MCF 10A (cell line): ENCODE results near the gene ARHGAP21. TPM values are rescaled to one million over a fixed set of nuclear protein-coding genes. Genes with fewer than 3 reads are reported as not detected.

Source experiments
- BruUV-seq: library from RNA; stranded (reverse); fragments of 400-500 nt; replicated peaks from 2 replicates; lab custom pipeline; 2021; lab: Mats Ljungman, UMichigan
- CTCF ChIA-PET: fragments of 300-600 bp; sonication (Branson Sonifier 250); formaldehyde crosslinking; extraction: SDS; loops from one replicate; lab custom pipeline; 2021; ENCODE audit warnings: antibody characterized with exemption, inconsistent platforms; lab: Yijun Ruan, JAX
- POLR2A ChIA-PET: fragments of 300-600, 350-650 bp; sonication (Branson Sonifier 250); formaldehyde crosslinking; extraction: SDS; loops from one replicate; lab custom pipeline; 2020; ENCODE audit warnings: antibody characterized with exemption, inconsistent platforms; lab: Yijun Ruan, JAX
- DNase-seq: peaks from one replicate; pipeline ENCODE4 v3.0.0-alpha.2; 2018; ENCODE audit not compliant: unreplicated experiment
- H3K27ac Mint-ChIP-seq: one replicate; pipeline ENCODE4 v1.8.0; 2022; ENCODE audit warnings: mild to moderate bottlenecking, low read depth, mixed read lengths; ENCODE audit not compliant: unreplicated experiment
- H3K27me3 Mint-ChIP-seq: one replicate; pipeline ENCODE4 v1.8.0; 2022; ENCODE audit warnings: mixed read lengths; ENCODE audit not compliant: insufficient read depth, unreplicated experiment
- H3K36me3 Mint-ChIP-seq: one replicate; pipeline ENCODE4 v1.8.0; 2022; ENCODE audit warnings: mild to moderate bottlenecking, moderate library complexity, mixed read lengths; ENCODE audit not compliant: insufficient read depth, unreplicated experiment
- H3K4me1 Mint-ChIP-seq: one replicate; pipeline ENCODE4 v1.8.0; 2022; ENCODE audit warnings: mixed read lengths; ENCODE audit not compliant: insufficient read depth, unreplicated experiment
- H3K4me3 Mint-ChIP-seq: one replicate; pipeline ENCODE4 v1.8.0; 2022; ENCODE audit warnings: mild to moderate bottlenecking, moderate library complexity, mixed read lengths; ENCODE audit not compliant: unreplicated experiment
- H3K9me3 Mint-ChIP-seq: one replicate; pipeline ENCODE4 v1.8.0; 2022; ENCODE audit warnings: mixed read lengths; ENCODE audit not compliant: unreplicated experiment
- CTCF ChIP-seq: fragments of 200-600 bp; IDR thresholded peaks from one replicate; pipeline ENCODE4 v1.8.0; 2022; ENCODE audit warnings: antibody characterized with exemption, mild to moderate bottlenecking; ENCODE audit not compliant: unreplicated experiment
- intact Hi-C: fragments of 100-400 bp; cut with micrococcal nuclease; formaldehyde crosslinking; loops from 2 replicates; pipeline ENCODE4 v1.14.1; 2022
- total RNA-seq: library from RNA; stranded (reverse); gene quantifications from 2 replicates; pipeline ENCODE4 v1.2.3, GENCODE V29; 2022

The ARHGAP21 gene
- total RNA-seq, 1 experiment from 2014 or later, result 85.1 TPM

DNA sequence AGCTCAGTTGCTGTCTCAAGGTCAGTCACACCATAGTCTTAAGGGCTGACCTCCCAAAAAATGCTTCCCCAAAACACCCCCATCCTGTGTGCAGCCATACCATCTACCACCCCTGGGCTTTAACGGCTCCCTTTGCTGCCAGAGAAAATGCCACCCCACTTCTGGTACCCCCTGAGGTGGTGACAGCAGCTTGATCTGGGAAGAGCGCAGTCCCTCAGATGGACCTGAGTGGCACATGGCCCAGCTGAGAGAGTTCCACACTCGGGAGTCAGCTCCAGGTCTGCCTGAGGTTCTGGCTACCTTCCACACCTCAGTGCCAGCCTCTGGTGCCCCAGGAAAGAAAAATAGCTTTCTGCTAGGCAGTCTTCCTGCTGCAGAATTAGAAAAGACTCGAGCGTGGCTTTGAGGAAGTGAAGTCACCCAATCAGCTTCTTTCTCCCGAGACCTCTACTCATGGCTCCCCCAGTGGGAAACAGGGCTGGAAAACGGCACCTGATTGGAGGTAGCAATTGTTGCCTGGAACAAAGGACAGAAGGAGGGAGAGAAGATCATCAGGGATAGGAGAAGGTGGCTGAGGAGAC, 151.7 kb downstream of the ARHGAP21 start:
- no peak for TF ChIP-seq CTCF
- H3K27ac Mint-ChIP-seq, result no peak overlapping the region
- peaks cover 7% of the 10 kb centered on the region for H3K36me3 Mint-ChIP-seq
- peaks cover 6% of the 10 kb centered on the region for H3K4me1 Mint-ChIP-seq
- no peak for DNase-seq
- H3K4me3 Mint-ChIP-seq, result no peak overlapping the region
- H3K9me3 Mint-ChIP-seq, result no peaks in the 10 kb centered on the region
- intact Hi-C loops, result no loop called here
- POLR2A ChIA-PET, result interaction anchor here (0.9 kb wide), 1 partner anchor 8 kb away, joined by 3 read pairs; no protein-coding TSS in a partner anchor
- H3K27me3 Mint-ChIP-seq, result no peaks in the 10 kb centered on the region
- CTCF ChIA-PET, result interaction anchor here (0.6 to 3.7 kb wide), 5 partner anchors 14 to 247 kb away, joined by 3 to 14 read pairs (median 6); no protein-coding TSS in a partner anchor
- BruUV-seq, result no TSS peak

GRCh38 chr10:24570658-24571426, 152.8 kb downstream of the ARHGAP21 start:
- Mint-ChIP-seq H3K9me3 (no peaks in the 10 kb centered on the region), H3K4me3 (no peak overlapping the region), H3K27me3 (no peaks in the 10 kb centered on the region), H3K36me3 (peaks cover 7% of the 10 kb centered on the region), H3K27ac (peak overlapping the region; percentile 50), H3K4me1 (peaks cover 6% of the 10 kb centered on the region)
- CTCF ChIA-PET, result interaction anchor here (0.8 to 3.7 kb wide), 3 partner anchors 13 to 66 kb away, joined by 3 to 14 read pairs (median 6); no protein-coding TSS in a partner anchor
- POLR2A ChIA-PET, result no interaction called here
- intact Hi-C loops, result no loop called here
- BruUV-seq, result no TSS peak
- no peak for DNase-seq
- no peak for TF ChIP-seq CTCF

- Mint-ChIP-seq H3K36me3 (peaks cover 7% of the 10 kb centered on the region), H3K9me3 (no peaks in the 10 kb centered on the region), H3K27me3 (no peaks in the 10 kb centered on the region), H3K27ac (no peak overlapping the region), H3K4me3 (no peak overlapping the region), H3K4me1 (no peaks in the 10 kb centered on the region)
- intact Hi-C loops, result no loop called here
- no peak for TF ChIP-seq CTCF
- CTCF ChIA-PET, result interaction anchor here (1.1 to 3.7 kb wide), 3 partner anchors 13 to 51 kb away, joined by 3 to 14 read pairs (median 6); no protein-coding TSS in a partner anchor
- POLR2A ChIA-PET, result no interaction called here
- BruUV-seq, result no TSS peak
- no peak for DNase-seq
Observed at GRCh38 chr10:24569828-24570657, 153.6 kb downstream of the ARHGAP21 start.
